GM12892 (cell line): ENCODE measurements around the gene MOGAT1.
A peak's percentile ranks its signal among the peaks of the same experiment; 100 is the strongest.

Experiments used
- POLR2A ChIP-seq: IDR thresholded peaks from 2 replicates; pipeline ENCODE4 v1.6.1; 2011; ENCODE audit warnings: low read depth, low read length, control low read depth
- POLR2AphosphoS5 ChIP-seq: IDR thresholded peaks from 2 replicates; pipeline ENCODE4 v1.6.1; 2011; ENCODE audit warnings: low read depth, low read length, control low read depth
- TAF1 ChIP-seq: IDR thresholded peaks from 2 replicates; pipeline ENCODE4 v1.6.1; 2011; ENCODE audit warnings: low read depth, mild to moderate bottlenecking, control low read depth, low read length, borderline replicate concordance

- TF ChIP-seq POLR2AphosphoS5, result peak; percentile 97
- TF ChIP-seq POLR2A, result peak; percentile 96
- TF ChIP-seq TAF1, result peak; percentile 80; the same call in 1 of the 2 replicates
Measured at GRCh38 chr2:222655787-222656525, 15.5 kb upstream of the MOGAT1 start, which contains the start of gene FARSB.
